Body of pancreas (tissue), 4 donors: ENCODE results near the gene WDFY4.

Experiments used
- CTCF ChIP-seq, 7 experiments: fragments of 450-650 bp in 4 of 7; fragments of 200-600 bp in 3 of 7; sonication (generic) in 3 of 7; IDR thresholded peaks; one replicate each; pipeline ENCODE4 v1.5.1; 2016 to 2019; ENCODE audit warnings: antibody characterized with exemption in 7 of 7
- POLR2A ChIP-seq, 3 donors: fragments of 450-650 bp; IDR thresholded peaks; one replicate each; pipeline ENCODE4 v1.6.1; 2016; ENCODE audit warnings: antibody characterized with exemption in 3 of 3, mild to moderate bottlenecking in 2 of 3

- TF ChIP-seq CTCF (IDR thresholded peaks at IDR 0.05) (no peak), POLR2A (IDR thresholded peaks at IDR 0.05) (no peak)
Measured at GRCh38 chr10:48683424-48683823, 1.2 kb upstream of the WDFY4 start.
